Spleen (tissue), 7 donors: Measurements from ENCODE around the gene USP2.

Source experiments
- CTCF ChIP-seq, 11 experiments: fragments of 200-600 bp in 7 of 11; fragments of 450-650 bp in 4 of 11; sonication (generic) in 4 of 11; IDR thresholded peaks in 8 of 11; conservative IDR thresholded peaks in 3 of 11; 1 replicate in 7 of 11; 2 replicates in 4 of 11; pipeline versions ENCODE4 v1.4.0 to v1.8.0; 2016 to 2021; ENCODE audit warnings: antibody characterized with exemption in 11 of 11, inconsistent platforms in 4 of 11, mild to moderate bottlenecking in 1 of 11
- POLR2A ChIP-seq, 3 donors: fragments of 450-650 bp; IDR thresholded peaks; one replicate each; pipeline ENCODE4 v1.5.1; 2017; ENCODE audit warnings: antibody characterized with exemption in 3 of 3, mild to moderate bottlenecking in 1 of 3
- POLR2AphosphoS5 ChIP-seq, 3 donors: sonication (generic); formaldehyde crosslinking; IDR thresholded peaks; one replicate each; pipeline ENCODE4 v1.5.1; 2017; ENCODE audit warnings: antibody characterized with exemption in 3 of 3
- donor health status: DM: no; HTN: no; CAD: no; lungs with moderate emphysema.
- donor health status: DM: no; HTN: no; CAD: no.
- donor health status: DM: no; HTN: no; CAD: no.

GRCh38 chr11:119319136-119319699, 62.3 kb downstream of the USP2 start:
- no peak for TF ChIP-seq CTCF (IDR thresholded peaks at IDR 0.05 in 8 of 11, conservative IDR thresholded peaks at IDR 0.05 in 3 of 11)
- TF ChIP-seq POLR2A (IDR thresholded peaks at IDR 0.05): no peak
- TF ChIP-seq POLR2AphosphoS5 (IDR thresholded peaks at IDR 0.05): no peak
